Duodenal mucosa (tissue), 2 donors: Measurements from ENCODE around the gene TJP1.

Experiments
- H3K27ac ChIP-seq: one replicate; pipeline ENCODE4 v1.7.0; 2013; ENCODE audit warnings: low read depth, low read length
- H3K27me3 ChIP-seq, 2 donors: one replicate each; pipeline ENCODE4 v1.7.0; 2013; ENCODE audit warnings: low read length in 2 of 2, control low read depth in 1 of 2; ENCODE audit not compliant: insufficient read depth in 2 of 2, control insufficient read depth in 1 of 2
- H3K36me3 ChIP-seq, 2 donors: one replicate each; pipeline ENCODE4 v1.7.0; 2013; ENCODE audit warnings: low read length in 2 of 2, control low read depth in 1 of 2; ENCODE audit not compliant: insufficient read depth in 2 of 2, control insufficient read depth in 1 of 2
- H3K4me1 ChIP-seq, 2 donors: one replicate each; pipeline ENCODE4 v1.7.0; 2013; ENCODE audit warnings: low read length in 2 of 2, control low read depth in 1 of 2; ENCODE audit not compliant: insufficient read depth in 2 of 2, control insufficient read depth in 1 of 2
- H3K4me3 ChIP-seq, 2 donors: one replicate each; pipeline ENCODE4 v1.7.0; 2013; ENCODE audit warnings: low read length in 2 of 2, low read depth in 1 of 2
- H3K9ac ChIP-seq, 2 donors: one replicate each; pipeline ENCODE4 v1.7.0; 2013; ENCODE audit warnings: low read length in 2 of 2, low read depth in 1 of 2
- H3K9me3 ChIP-seq, 2 donors: one replicate each; pipeline ENCODE4 v1.7.0; 2013; ENCODE audit warnings: low read length in 2 of 2, control low read depth in 1 of 2; ENCODE audit not compliant: control insufficient read depth in 1 of 2

The TJP1 gene

DNA sequence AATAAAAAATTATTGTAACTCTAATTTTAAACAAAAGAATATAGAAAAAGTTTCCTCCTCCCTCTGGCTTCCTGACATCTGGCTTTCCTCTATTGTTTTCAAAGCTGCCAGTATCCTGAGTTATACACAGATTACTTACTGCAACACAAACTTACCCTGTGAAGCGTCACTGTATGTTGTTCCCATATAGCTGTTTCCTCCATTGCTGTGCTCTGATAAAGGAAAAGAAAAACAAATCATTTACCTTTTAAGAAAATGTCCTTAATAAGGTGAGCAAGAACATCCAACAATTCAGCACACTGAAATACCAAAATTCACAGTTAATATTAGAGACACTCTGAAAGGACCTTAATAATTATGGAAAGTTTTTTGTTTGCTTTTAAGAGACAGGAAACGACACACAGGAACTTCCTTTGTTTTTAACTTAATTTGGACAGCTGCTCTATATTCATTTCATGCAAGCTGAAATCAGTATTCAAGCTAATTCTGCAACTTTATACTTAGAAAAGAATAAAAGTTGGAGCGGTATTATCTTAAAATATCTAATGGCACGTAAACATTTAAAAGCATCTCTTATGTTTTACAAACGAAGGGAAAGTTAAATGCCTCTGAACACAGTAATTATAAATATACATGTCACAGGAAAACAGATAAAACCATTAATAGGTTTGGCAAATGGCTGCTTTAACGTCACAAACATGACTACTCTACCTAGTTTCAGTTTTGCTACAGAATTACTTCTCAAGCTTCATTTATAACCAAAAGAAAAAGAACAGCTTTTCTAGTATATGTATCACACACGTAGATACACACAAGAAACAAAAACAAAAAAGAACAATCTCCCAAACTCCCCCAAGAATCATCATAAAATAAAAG lies 21.5 kb downstream of the TJP1 start:
- Histone ChIP-seq H3K9ac (no peak overlapping the region), H3K9me3 (no peaks in the 10 kb centered on the region), H3K27me3 (no peaks in the 10 kb centered on the region), H3K27ac (peak overlapping the region; percentile 2), H3K4me3 (no peak overlapping the region), H3K36me3 (peaks cover 0 to 3% of the 10 kb centered on the region in 2 donors), H3K4me1 (peaks cover 15 to 44% of the 10 kb centered on the region in 2 donors)

DNA sequence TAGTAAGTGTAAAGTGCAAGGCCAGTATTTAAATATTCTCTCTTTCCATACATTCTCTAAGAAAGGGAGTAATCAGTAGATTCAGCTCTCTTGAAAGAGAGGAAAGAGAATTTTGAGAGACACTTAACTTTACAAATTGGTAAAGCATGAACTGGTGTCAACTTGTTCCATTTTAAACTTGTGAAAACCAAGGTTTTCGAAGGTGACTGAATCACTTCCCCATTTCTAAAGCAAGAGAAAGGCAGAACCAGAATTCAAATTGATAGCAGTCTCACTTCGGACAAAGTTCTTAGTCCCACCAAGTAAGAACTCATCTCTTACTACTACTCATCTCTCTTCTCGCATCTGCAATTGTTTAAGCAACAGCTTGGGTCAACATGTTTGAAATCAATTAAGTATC lies 22.4 kb downstream of the TJP1 start:
- Histone ChIP-seq H3K36me3 (peaks cover 0 to 3% of the 10 kb centered on the region in 2 donors), H3K9me3 (no peaks in the 10 kb centered on the region), H3K27me3 (no peaks in the 10 kb centered on the region), H3K9ac (no peak overlapping the region), H3K27ac (no peak overlapping the region), H3K4me1 (peaks cover 15 to 35% of the 10 kb centered on the region in 2 donors), H3K4me3 (no peak overlapping the region)

- H3K9me3 ChIP-seq: no peaks in the 10 kb centered on the region
- H3K4me1 ChIP-seq: peaks cover 0 to 9% of the 10 kb centered on the region in 2 donors
- H3K9ac ChIP-seq: no peak overlapping the region
- no peaks in the 10 kb centered on the region for H3K27me3 ChIP-seq
- peaks cover 2 to 3% of the 10 kb centered on the region in 2 donors for H3K36me3 ChIP-seq
- no peak overlapping the region for H3K27ac ChIP-seq
- H3K4me3 ChIP-seq: no peak overlapping the region
Observed at GRCh38 chr15:29795610-29796009, 26.7 kb downstream of the TJP1 start.

GRCh38 chr15:29792426-29793159 lies 29.7 kb downstream of the TJP1 start:
- Histone ChIP-seq H3K27ac (no peak overlapping the region), H3K4me1 (no peaks in the 10 kb centered on the region), H3K9me3 (no peaks in the 10 kb centered on the region), H3K27me3 (no peaks in the 10 kb centered on the region), H3K4me3 (no peak overlapping the region), H3K36me3 (peaks cover 0 to 2% of the 10 kb centered on the region in 2 donors), H3K9ac (no peak overlapping the region)

DNA sequence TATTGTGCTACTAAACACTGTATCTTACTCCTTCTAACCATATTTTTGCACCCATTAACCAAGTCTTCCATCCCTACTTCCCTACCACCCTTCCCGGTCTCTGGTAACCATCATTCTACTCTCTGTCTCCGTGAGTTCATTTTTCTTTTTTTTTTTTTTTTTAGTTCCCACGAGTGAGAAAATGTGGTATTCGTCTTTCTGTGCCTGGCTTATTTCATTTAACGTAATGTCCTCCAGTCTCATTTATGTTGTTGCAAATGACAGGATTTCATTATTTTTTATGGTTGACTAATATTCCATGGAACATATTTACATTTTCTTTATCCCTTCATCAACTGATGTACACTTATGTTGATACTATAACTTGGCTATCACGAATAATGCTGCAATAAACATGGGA lies 31.7 kb downstream of the TJP1 start:
- Histone ChIP-seq H3K4me3 (no peak overlapping the region), H3K9ac (no peak overlapping the region), H3K9me3 (no peaks in the 10 kb centered on the region), H3K4me1 (no peaks in the 10 kb centered on the region), H3K27me3 (no peaks in the 10 kb centered on the region), H3K27ac (no peak overlapping the region), H3K36me3 (peaks cover 0 to 2% of the 10 kb centered on the region in 2 donors)

- H3K36me3 ChIP-seq: peaks cover 0 to 2% of the 10 kb centered on the region in 2 donors
- no peak overlapping the region for H3K4me3 ChIP-seq
- no peak overlapping the region for H3K9ac ChIP-seq
- no peak overlapping the region for H3K27ac ChIP-seq
- no peaks in the 10 kb centered on the region for H3K4me1 ChIP-seq
- H3K9me3 ChIP-seq: no peaks in the 10 kb centered on the region
- H3K27me3 ChIP-seq: no peaks in the 10 kb centered on the region
Observed at GRCh38 chr15:29789871-29790270, 32.4 kb downstream of the TJP1 start.

- no peak overlapping the region for H3K4me3 ChIP-seq
- H3K4me1 ChIP-seq: no peaks in the 10 kb centered on the region
- H3K36me3 ChIP-seq: peaks cover 0 to 2% of the 10 kb centered on the region in 2 donors
- no peaks in the 10 kb centered on the region for H3K9me3 ChIP-seq
- no peaks in the 10 kb centered on the region for H3K27me3 ChIP-seq
- no peak overlapping the region for H3K27ac ChIP-seq
- H3K9ac ChIP-seq: no peak overlapping the region
Observed at GRCh38 chr15:29788433-29789034, 33.7 kb downstream of the TJP1 start.

DNA sequence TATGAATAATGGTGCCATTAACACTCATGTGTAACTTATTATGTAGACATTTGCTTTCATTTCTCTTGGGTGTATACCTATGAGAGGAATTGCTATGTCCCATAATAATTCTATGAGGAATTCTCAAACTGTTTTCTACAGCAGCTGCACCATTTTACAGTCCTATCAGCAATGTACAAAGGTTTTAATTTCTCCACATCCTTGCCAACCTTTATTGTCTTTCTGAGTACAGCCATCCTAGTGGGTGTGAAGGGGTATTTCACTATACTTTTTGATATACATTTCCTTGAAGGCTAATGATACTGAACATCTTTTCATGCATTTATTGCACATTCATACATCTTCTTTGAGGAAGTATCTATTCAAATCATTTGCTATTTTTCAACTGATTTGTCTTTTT lies 34.5 kb downstream of the TJP1 start:
- no peak overlapping the region for H3K9ac ChIP-seq
- no peaks in the 10 kb centered on the region for H3K36me3 ChIP-seq
- H3K27me3 ChIP-seq: no peaks in the 10 kb centered on the region

GRCh38 chr15:29785642-29786041 lies 36.6 kb downstream of the TJP1 start:
- Histone ChIP-seq H3K9ac (no peak overlapping the region), H3K9me3 (no peaks in the 10 kb centered on the region), H3K27ac (no peak overlapping the region), H3K4me1 (no peaks in the 10 kb centered on the region), H3K4me3 (no peak overlapping the region), H3K27me3 (no peaks in the 10 kb centered on the region), H3K36me3 (no peaks in the 10 kb centered on the region)

More for the DNA sequence above, 34.5 kb downstream of the TJP1 start:
- H3K4me1 ChIP-seq: no peaks in the 10 kb centered on the region
- no peak overlapping the region for H3K27ac ChIP-seq
- H3K9me3 ChIP-seq: no peaks in the 10 kb centered on the region
- no peak overlapping the region for H3K4me3 ChIP-seq

- no peaks in the 10 kb centered on the region for H3K36me3 ChIP-seq
- H3K9ac ChIP-seq: no peak overlapping the region
- no peaks in the 10 kb centered on the region for H3K4me1 ChIP-seq
- no peak overlapping the region for H3K27ac ChIP-seq
- H3K4me3 ChIP-seq: no peak overlapping the region
- H3K27me3 ChIP-seq: no peaks in the 10 kb centered on the region
- H3K9me3 ChIP-seq: no peaks in the 10 kb centered on the region
Observed at GRCh38 chr15:29785136-29785535, 37.1 kb downstream of the TJP1 start.
